GM18909 (cell line): ENCODE results near the gene PSPH.

Experiments used
- ATAC-seq: cut with Tn5 transposase; IDR thresholded peaks from one replicate; pipeline ENCODE4 v1.9.1; 2021; ENCODE audit warnings: mild to moderate bottlenecking; ENCODE audit not compliant: unreplicated experiment, poor library complexity

Gene PSPH

GRCh38 chr7:55962014-55962413, 89.2 kb downstream of the PSPH start:
- no peak for ATAC-seq
